Mucosa of gallbladder (tissue), 1 donor: ENCODE measurements around the gene ADAP1. TPM values are rescaled to one million over a fixed set of nuclear protein-coding genes. Genes with fewer than 3 reads are reported as not detected.
"Not testable (repeated sequence)": the region's sequence is repeated elsewhere in the genome, so short reads cannot be mapped to it uniquely, and the experiment has no call there.

Source experiments
- DNase-seq: peaks from one replicate; pipeline ENCODE4 v3.0.0-alpha.2; 2020; ENCODE audit warnings: low spot score
- total RNA-seq: library from RNA; stranded (reverse); gene quantifications from one replicate; pipeline ENCODE4 v1.2.1, GENCODE V29; 2021
- donor health status: DM: no; HTN: no; CAD: no.

The ADAP1 gene
- total RNA-seq, 1 donor from 2014 or later: 52.4 TPM

DNA sequence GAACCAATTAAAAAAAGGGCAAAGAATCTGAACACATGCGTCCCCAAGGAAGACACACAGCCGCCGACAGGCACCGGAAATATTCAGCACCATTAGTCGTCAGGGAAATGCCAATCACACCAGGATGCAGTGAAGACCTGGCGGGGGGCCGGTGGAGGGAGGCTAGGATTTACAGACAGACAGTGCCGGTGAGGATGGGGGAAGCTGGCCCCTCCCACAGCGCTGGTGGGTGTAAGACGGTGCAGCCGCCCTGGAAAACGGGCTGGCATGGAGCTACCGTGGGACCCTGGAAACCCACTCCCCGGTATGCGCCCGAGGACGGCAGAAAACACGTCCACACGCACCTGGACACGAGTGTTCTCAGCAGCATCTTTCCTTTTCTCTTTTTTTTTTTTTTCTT lies 4.8 kb upstream of the ADAP1 start:
- DNase-seq: no peak

DNA sequence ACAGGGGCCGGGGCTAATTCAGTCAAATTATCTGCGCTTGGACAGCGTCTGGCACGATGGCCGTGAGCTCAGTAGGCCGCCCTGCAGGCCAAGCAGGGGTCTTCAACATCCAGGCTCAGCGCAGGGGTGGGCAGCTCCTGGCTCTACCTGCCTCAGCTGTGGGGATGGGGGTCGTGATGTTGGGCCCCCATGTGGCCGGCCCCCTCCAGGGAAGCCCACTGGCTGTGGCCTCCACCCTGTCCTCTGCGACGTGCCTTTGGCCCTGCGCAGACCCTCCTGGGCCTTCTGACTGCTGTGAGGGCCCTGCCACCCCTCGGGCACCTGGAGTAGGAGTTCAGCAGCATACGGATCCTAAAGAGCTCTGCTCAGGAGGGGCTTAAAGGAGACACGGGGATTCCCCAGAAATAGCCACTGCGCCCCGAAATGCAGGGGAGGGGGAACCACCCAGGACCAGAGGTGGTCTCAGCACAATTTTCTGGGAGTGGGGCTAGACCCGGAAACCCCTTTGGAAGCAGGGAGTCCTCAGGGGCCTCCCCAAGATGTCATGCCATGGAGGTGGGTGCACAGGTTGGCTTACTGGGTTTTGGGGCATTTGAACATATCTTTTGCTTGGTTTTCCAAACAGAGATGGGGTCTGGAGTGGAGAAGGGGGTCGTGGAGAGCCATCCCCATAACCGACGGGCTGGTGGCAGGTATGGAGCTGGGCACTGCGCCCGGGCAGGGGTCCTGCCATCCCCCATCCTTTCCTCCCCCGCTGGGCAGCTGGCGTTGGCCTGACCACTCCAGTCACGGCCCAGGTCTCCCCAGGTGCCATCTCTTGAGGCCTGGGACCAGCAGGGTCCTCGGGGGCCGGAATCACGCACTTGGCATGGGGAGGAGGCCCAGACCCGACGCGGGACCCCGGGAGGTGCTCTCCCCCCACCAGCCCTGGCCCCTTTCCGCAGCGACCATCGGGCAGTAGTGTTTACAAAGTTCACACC lies 4.0 kb upstream of the ADAP1 start:
- DNase-seq: no peak

GRCh38 chr7:957418-958220 lies 3.1 kb upstream of the ADAP1 start:
- DNase-seq: no peak

GRCh38 chr7:956031-956430 lies 1.6 kb upstream of the ADAP1 start:
- no peak for DNase-seq

DNA sequence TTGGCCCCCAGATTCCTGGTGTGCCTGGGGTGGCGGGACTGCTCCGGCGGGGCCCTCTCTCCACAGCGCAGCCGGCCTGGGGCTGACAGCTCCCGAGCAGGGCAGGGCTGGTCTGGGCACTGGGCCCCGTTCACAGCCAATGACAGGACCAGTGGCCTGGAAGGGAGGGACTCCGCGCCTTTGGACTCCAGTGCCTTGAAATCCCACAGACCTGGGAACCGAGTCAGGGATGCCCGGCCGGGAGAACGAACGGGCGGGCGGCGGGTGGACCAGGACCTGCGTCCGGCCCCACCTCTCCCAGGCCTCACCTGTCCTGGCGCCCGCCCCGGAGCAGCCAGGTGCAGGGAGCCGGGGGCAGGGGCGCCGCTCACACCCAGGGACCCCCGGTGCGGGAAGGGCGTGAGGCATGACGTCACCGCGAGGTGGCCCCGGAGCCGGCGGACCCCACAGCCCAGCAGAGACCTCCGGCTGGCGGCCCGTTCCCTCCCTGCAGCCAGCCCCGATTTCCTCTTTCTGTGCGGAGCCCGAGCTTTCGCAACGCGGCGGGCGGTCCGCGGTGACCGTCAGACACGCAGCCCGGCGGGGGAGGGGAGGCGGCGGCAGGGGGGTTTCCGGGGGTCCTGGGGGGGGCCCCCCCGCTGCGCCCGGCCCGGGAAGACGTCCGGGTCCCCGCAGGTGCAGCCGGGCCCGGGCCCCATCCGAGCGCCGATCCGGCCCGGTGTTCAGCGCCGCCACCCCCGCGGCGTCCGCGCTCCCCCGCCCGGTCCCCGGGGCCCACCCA lies 743 bp downstream of the ADAP1 start:
- peak; percentile 66 for DNase-seq

- no peak for DNase-seq
Measured at GRCh38 chr7:952548-953441, 1.7 kb downstream of the ADAP1 start.

- no peak for DNase-seq
Measured at GRCh38 chr7:951881-952547, 2.5 kb downstream of the ADAP1 start.

- peak; percentile 55 for DNase-seq
Measured at GRCh38 chr7:949021-949934, 5.2 kb downstream of the ADAP1 start.

- no peak for DNase-seq
Measured at GRCh38 chr7:947391-948210, 6.9 kb downstream of the ADAP1 start.

GRCh38 chr7:946256-946996 lies 8.1 kb downstream of the ADAP1 start:
- DNase-seq: peak; percentile 60

DNA sequence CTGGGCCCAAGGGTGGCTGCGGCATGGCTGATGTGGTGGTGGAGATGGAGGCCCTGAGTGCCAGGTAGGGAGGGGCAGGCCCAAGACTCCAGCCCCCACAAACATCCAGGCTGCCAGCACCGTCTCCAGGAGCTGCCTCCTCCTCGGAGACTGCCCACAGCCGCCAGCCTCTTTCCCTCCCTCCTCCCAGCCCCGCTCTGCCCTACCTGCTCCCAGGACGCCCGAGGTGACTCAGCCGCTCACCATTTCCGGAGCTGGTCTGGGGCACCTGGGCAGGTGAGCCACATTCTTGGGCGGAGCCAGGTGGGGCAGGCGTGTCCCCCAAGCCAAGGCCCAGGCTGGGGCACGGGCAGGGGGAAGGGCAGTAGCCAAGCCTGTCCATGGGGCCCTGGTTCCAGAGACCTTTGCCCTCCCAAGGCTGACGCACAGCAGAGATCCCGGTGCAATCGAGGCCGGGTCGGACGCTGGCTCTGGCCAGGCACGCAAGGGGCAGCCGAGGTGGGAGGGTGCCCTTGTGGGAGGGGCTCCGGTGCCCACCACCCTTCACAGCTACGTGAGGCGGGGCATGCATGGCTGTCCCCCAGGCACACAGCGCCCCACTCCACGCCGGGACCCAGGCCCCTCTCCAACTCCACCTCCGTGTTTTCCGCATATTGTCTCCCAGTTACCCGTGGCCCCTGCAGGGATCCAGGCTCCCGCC lies 8.8 kb downstream of the ADAP1 start:
- peak; percentile 91 for DNase-seq

DNA sequence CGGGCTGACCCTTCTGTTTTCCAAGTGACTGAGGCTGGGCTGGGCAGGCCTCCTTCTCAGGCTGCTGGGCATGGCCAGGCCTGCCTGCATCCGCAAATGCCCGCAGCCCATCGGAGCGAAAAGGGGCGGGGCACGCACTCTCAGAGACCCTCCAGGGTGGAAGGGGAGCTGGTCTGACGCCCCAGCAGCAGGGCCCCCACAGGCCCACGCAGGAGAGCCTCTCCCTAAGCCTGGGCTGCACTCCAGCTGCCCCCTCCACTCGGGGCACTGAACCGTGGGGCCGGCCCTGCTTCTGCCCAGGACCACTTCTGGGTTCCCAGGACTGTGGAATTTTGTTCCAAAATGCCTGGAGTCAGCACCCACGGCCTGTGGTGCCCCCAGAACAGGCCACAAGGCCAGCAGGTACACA lies 9.3 kb downstream of the ADAP1 start:
- DNase-seq: no peak

- DNase-seq: no peak
Measured at GRCh38 chr7:944744-945143, 9.7 kb downstream of the ADAP1 start.

DNA sequence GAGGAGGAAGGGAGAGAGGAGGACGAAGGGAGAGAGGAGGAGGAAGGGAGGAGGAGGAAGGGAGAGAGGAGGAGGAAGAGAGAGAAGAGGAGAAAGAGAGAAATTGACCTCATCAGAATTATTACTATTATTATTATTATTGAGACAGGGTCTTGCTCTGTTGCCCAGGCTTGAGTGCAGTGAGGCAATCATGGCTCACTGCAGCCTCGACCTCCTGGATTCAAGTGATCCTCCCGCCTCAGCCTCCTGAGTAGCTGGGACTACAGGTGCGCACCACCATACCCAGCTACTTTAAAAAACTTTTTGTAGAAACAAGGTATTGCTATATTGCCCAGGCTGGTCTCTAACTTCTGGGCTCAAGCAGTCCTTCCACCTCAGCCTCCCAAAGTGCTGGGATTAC lies 10.7 kb downstream of the ADAP1 start:
- not testable (repeated sequence) for DNase-seq

DNA sequence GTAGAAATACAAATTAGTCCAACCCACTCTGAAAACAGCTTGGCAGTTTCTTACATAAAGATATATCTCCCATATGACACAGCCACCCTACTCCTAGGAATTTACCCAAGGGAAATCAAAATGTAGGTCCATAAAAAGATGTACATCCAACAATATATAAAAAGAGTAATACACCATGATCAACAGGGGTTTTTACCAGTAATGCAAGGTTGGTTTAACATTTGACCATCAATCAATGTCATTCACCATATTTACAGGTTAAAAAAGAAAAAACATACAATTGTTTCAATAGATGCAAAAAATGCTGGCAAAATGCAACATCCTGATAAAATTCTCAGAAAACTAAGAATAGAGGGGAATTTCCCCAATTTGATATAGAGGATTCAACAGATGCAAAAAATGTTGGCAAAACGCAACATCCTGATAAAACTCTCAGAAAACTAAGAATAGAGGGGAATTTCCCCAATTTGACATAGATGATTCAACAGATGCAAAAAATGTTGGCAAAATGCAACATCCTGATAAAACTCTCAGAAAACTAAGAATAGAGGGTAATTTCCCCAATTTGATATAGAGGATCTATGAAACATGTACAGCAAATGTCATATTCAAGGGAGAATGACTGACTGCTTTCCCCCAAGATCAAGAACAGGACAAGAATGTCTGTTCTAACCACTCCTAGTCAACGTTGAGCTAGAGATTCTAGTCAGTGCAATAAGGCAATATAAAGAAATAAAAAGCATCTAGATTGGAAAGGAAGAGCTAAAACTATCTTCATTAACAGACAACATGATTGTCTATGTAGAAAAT lies 13.7 kb downstream of the ADAP1 start:
- no peak for DNase-seq

DNA sequence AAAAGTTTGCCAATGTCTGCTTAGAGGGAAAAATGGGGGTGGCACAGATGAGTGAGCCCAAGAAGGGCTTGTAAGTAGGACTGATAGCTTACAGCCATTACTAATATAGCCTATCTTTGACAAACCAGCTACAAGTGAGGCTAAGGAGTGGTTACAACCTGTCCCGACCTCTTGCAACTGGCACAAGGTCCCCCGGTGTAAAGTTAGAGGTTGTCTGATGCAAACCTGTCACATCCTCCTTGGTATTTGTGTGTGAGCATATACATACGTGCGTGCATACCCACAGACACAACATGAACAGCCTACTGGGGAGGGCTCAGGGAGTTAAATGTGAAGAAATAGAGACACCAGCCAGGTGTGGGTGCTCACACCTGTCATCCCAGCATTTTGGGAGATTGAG lies 14.6 kb downstream of the ADAP1 start:
- DNase-seq: no peak
